Measurements from ENCODE around the gene VILL. TPM values are rescaled to one million over a fixed set of nuclear protein-coding genes. Genes with fewer than 3 reads are reported as not detected.

The VILL gene
- total RNA-seq, 4 donors from 2014 or later: 112 to 214 (median 172) TPM

DNA sequence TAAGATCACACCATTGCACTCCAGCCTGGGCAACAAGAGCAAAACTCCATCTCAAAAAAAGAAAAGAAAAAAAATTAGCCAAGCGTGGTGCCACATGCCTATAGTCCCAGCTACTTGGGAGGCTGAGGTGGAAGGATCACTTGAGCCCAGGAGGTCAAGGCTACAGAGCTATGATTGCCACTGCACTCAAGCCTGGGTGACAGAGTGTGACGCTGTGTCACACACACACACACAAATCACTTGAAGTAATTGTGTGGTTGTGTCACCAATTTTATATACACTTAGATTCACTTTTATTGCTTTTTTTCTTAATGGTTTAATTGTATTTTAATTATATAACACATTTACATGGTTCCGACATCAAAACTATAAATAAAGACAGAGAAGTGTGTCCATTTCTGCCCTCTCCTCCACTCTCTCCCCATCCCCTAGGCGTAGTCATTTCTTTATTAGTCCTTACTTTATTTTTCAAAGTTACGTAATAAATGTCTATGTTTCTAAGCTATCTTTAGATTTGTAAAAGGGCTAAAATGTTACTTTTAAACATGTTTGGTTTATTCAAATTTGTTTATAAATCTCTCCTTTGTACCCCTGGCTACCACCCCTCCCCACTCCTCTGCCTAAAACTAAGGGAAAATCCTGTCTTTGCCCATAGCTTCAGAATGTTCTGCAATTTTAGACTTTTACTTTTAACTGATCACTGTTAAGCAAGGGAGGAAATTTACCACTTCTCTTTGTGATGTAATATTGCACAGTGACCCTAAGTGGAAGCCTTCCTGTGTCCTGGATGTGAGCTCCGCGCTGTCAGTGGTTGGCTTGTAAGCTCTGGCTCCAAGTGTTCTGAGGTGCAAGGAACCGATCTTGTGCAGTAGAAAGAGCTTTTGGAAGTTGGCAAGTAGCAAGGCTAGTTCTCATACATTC, 10.8 kb upstream of the VILL start:
- WGBS, 2 donors (ENCODE audit: low coverage in 1 of 2): 87 to 88% methylated on average over 7 to 8 of the region's 8 CpGs
- intact Hi-C loops (cut with DNase I; ENCODE audit: low total_unique reads) (no loop called here), in situ Hi-C loops (cut with MboI; ENCODE audit: low pct_ligation_motif_present in 1 of 4, low pct_unique_long_range_greater_than_20kb in 1 of 4, low sequenced_read_pairs in 3 of 4) (no loop called here)
- H3K4me3 ChIP-seq: no peak overlapping the region
- H3K36me3 ChIP-seq: peaks cover 0 to 13% (median 4%) of the 10 kb centered on the region in 4 donors
- TF ChIP-seq, protein P1, sequence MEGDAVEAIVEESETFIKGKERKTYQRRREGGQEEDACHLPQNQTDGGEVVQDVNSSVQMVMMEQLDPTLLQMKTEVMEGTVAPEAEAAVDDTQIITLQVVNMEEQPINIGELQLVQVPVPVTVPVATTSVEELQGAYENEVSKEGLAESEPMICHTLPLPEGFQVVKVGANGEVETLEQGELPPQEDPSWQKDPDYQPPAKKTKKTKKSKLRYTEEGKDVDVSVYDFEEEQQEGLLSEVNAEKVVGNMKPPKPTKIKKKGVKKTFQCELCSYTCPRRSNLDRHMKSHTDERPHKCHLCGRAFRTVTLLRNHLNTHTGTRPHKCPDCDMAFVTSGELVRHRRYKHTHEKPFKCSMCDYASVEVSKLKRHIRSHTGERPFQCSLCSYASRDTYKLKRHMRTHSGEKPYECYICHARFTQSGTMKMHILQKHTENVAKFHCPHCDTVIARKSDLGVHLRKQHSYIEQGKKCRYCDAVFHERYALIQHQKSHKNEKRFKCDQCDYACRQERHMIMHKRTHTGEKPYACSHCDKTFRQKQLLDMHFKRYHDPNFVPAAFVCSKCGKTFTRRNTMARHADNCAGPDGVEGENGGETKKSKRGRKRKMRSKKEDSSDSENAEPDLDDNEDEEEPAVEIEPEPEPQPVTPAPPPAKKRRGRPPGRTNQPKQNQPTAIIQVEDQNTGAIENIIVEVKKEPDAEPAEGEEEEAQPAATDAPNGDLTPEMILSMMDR (IDR thresholded peaks at IDR 0.05): no peak
- TF ChIP-seq POLR2AphosphoS5 (IDR thresholded peaks at IDR 0.05): no peak
- no peak for DNase-seq
- H3K4me1 ChIP-seq: peaks cover 0 to 2% (median 0%) of the 10 kb centered on the region in 4 donors
- no peak overlapping the region for H3K27ac ChIP-seq
- no peaks in the 10 kb centered on the region for H3K9me3 ChIP-seq
- H3K27me3 ChIP-seq: no peaks in the 10 kb centered on the region

DNA sequence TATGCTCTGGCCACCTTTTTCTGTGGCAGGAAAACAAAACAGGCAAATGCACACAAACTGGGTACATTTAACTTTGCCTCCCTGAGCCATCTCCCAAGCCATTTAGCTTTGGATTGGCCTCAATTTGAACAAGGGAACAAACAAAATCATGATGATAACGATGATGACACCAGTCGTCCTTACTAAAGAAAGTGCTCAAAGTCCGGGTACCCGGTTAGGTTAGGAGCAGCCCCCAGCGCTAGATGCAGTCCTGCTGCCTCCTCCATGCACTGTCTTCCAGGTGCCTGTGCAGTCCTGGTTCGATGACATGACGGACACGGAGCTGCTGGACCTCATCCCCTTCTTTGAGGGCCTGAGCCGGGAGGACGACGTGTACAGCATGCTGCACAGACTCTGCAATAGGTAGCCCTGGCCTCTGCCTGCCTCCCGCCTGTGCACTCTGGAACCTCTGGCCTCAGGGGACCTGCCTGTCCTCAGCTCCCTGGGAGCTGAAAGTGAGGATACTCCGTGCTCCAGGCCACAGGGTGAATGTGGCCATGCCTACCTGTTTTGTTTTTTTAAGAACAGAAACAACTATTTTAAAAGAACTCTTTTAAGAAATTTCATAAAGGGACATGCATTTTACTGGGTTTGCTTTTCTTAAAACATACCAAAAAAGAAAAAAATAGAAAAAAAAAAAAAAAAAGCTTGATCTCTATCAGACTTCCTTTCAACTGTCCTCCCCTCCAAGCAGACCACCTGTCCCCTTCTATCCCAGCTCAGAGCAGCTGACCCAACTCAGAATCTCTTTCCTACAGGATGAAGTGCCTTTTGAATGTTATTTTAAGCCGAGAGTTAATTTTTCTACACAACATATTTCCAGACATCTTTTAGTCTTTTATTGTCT, 9.9 kb upstream of the VILL start:
- H3K9me3 ChIP-seq: no peaks in the 10 kb centered on the region
- intact Hi-C loops (cut with DNase I; ENCODE audit: low total_unique reads): no loop called here
- DNase-seq: no peak
- H3K4me3 ChIP-seq: no peak overlapping the region
- H3K27ac ChIP-seq: no peak overlapping the region
- 85 to 92% methylated on average over 4 to 14 of the region's 14 CpGs for WGBS, 2 donors (ENCODE audit: low coverage in 1 of 2)
- peaks cover 0 to 13% (median 3%) of the 10 kb centered on the region in 4 donors for H3K36me3 ChIP-seq
- in situ Hi-C loops (cut with MboI; ENCODE audit: low pct_ligation_motif_present in 1 of 4, low pct_unique_long_range_greater_than_20kb in 1 of 4, low sequenced_read_pairs in 3 of 4): no loop called here
- no peak for TF ChIP-seq POLR2A (IDR thresholded peaks at IDR 0.05)
- TF ChIP-seq, protein P1 (IDR thresholded peaks at IDR 0.05): no peak
- TF ChIP-seq POLR2AphosphoS5 (IDR thresholded peaks at IDR 0.05): no peak
- H3K4me1 ChIP-seq: peaks cover 4 to 11% (median 8%) of the 10 kb centered on the region in 4 donors
- no peaks in the 10 kb centered on the region for H3K27me3 ChIP-seq

- no peak for DNase-seq
- Histone ChIP-seq H3K36me3 (peaks cover 0 to 11% (median under 1%) of the 10 kb centered on the region in 4 donors), H3K4me1 (peaks cover 10 to 17% (median 14%) of the 10 kb centered on the region in 4 donors), H3K27me3 (no peaks in the 10 kb centered on the region), H3K4me3 (no peak overlapping the region), H3K9me3 (no peaks in the 10 kb centered on the region), H3K27ac (no peak overlapping the region)
- in situ Hi-C loops (cut with MboI; ENCODE audit: low pct_ligation_motif_present in 1 of 4, low pct_unique_long_range_greater_than_20kb in 1 of 4, low sequenced_read_pairs in 3 of 4): no loop called here
- TF ChIP-seq POLR2AphosphoS5 (IDR thresholded peaks at IDR 0.05) (no peak), EP300 (IDR thresholded peaks at IDR 0.05; ENCODE audit: low read depth) (no peak), POLR2A (IDR thresholded peaks at IDR 0.05) (no peak)
- TF ChIP-seq, protein P1 (IDR thresholded peaks at IDR 0.05): no peak
- 91 to 94% methylated on average over 2 of the region's 2 CpGs for WGBS, 2 donors (ENCODE audit: low coverage in 1 of 2)
- intact Hi-C loops (cut with DNase I; ENCODE audit: low total_unique reads): no loop called here
These were observed 9.3 kb upstream of the VILL start for GRCh38 chr3:37981348-37981664.

- H3K9me3 ChIP-seq: no peaks in the 10 kb centered on the region
- DNase-seq: no peak
- 57 to 83% methylated on average over 1 of the region's 1 CpG for WGBS, 2 donors (ENCODE audit: low coverage in 1 of 2)
- TF ChIP-seq, protein P1 (IDR thresholded peaks at IDR 0.05): no peak
- no peak for TF ChIP-seq POLR2A (IDR thresholded peaks at IDR 0.05)
- no peak for TF ChIP-seq POLR2AphosphoS5 (IDR thresholded peaks at IDR 0.05)
- TF ChIP-seq EP300 (IDR thresholded peaks at IDR 0.05; ENCODE audit: low read depth): no peak
- no peak overlapping the region for H3K27ac ChIP-seq
- in situ Hi-C loops (cut with MboI; ENCODE audit: low pct_ligation_motif_present in 1 of 4, low pct_unique_long_range_greater_than_20kb in 1 of 4, low sequenced_read_pairs in 3 of 4) (no loop called here), intact Hi-C loops (cut with DNase I; ENCODE audit: low total_unique reads) (no loop called here)
- no peak overlapping the region for H3K4me3 ChIP-seq
- H3K36me3 ChIP-seq: peaks cover 0 to 2% (median 0%) of the 10 kb centered on the region in 4 donors
- H3K27me3 ChIP-seq: no peaks in the 10 kb centered on the region
- peaks cover 11 to 25% (median 21%) of the 10 kb centered on the region in 4 donors for H3K4me1 ChIP-seq
These were observed 8.3 kb upstream of the VILL start for GRCh38 chr3:37982331-37982730.
